Activated CD4-positive, CD25-positive, alpha-beta regulatory T cell treated with anti-CD3 and anti-CD28 coated beads, Interleukin-2, amount 50 U/mL, for 16 hours (primary cell): Measurements from ENCODE around the gene CFAP126.
"Not testable (repeated sequence)": the region's sequence is repeated elsewhere in the genome, so short reads cannot be mapped to it uniquely, and the experiment has no call there.

Experiments
- DNase-seq: peaks from one replicate; pipeline ENCODE4 v3.0.0-alpha.2; 2020; ENCODE audit warnings: low read depth, low spot score

The CFAP126 gene, protein sequence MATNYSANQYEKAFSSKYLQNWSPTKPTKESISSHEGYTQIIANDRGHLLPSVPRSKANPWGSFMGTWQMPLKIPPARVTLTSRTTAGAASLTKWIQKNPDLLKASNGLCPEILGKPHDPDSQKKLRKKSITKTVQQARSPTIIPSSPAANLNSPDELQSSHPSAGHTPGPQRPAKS

DNA sequence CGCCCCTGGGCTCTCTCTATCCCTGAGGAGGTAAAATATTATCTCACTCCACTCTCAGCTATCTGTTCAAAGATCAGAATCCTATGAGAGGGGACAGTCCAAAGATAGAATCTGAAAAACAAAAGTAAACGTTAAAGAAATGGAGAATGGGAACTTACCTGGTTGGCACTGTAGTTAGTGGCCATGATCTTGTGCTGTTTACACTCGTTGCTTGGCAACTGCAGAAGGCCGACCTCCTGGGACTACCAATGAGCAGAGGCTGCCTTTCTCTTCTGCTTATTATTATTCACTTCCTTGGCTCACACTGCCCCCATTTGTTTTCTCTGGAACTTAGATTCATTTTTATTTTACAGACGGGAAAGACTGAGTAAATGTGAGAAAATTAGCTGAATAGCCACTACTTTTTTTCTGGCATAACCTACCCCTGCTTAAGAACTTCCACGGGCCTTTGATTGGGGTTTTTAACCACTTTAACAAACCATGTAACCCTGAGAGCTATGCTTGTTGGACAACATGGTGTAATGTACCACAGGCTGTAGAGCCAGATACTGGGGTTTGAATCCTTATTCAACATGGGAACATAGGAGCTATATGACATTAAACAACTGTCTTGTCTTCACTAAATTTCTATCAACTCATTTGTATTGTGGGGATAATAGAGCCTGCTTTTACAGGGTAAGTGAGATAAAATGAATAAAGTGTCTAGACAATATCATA is at the start of gene CFAP126:
Gene CFAP126, minus strand, starts transcription at position 193 of the 717 bp plus-strand sequence. Its CDS starts 8 bp downstream, at position 185.
- DNase-seq: no peak

DNA sequence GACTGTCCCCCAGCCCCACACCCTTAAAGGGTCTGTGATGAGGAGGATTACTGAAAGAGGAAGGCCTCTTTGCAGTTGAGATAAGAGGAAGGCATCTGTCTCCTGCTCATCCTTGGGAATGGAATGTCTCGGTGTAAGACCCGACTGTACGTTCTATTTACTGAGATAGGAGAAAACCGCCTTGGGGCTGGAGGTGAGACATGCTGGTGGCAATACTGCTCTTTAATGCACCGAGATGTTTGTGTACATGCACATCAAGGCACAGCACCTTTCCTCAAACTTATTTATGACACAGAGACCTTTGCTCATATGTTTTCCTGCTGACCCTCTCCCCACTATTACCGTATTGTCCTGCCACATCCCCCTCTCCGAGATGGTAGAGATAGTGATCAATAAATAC is 45.4 kb upstream of the CFAP126 start:
- DNase-seq: not testable (repeated sequence)

DNA sequence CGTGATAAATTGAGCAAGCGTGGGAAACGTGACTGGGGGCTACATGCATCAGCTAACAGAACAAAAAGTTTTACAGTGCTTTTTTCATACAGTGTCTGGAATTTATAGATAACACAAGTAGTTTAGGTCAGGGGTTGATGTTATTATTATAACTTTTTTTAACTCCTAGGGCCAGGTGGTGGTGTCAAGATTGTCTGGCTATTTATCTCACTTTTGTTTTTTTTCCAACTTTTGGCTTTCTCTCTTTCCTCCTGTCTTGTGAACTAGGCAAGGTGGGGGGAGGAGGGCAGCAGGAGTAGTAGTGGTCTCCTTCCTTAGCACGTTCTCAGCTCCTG is 42.9 kb upstream of the CFAP126 start:
- not testable (repeated sequence) for DNase-seq

DNA sequence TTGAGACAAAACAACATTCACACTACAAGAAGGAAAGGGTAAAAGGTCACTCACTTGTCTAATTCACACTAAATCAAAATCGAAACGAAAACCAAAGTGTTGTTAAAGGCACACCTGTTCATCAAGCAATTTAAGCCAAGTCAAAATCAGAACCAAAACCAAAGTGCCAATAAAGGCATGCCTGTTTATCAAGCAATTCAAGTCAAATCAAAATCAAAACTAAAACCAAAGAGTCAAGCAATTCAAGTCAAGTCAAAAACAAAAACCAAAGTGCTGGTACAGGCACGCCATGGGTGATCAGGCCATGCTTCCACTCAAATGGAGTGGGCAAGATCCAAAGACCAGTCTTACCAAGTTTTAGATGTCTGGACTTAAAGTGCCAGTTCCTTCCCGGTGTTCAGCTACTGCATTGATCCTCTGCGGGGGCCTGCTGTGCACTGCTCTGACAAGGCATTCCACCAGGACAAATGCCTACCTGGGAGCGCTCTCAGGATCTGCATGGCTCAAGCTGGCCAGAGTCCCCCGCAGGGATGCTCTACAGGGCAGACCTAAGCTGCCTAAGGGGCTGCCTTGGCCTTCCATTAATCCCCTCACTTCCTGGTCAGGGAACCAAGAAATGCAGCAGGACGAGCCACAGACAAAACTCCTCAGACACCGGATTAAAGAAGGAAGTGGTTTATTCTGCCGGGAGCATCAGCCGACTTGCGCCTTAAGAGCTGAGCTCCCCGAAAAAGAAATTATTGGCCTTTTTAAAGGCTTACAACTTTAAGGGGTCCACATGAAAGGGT is 42.4 kb upstream of the CFAP126 start:
- not testable (repeated sequence) for DNase-seq

DNA sequence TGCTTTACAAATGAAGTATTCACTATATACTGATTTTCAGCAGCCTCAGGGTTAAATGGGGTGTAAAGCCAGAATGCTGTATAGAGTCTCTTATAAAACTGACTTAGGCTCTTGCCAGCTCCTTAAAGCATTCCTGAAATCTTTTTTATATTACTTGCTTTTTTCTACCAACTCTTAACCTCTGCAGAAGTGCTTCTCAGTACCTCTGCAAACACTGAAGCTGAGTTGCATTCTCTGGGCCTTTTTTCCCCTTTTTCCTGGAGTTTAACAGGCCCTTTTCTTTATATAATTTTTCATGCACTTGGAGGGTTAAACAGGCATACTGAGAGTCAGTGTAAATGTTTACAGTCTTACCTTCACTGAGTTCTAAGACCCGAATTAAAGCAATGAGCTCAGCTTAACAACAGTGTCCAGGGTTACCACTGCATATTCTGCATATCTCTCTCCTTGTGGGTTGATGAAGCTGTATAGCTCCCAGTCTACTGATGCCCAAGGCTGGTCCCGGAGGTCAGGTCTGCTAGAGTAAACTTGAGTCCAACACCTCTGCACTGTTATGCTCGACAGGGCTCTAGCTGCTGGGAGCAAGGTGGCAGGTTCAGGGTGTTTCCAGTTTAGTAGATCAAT is 40.9 kb upstream of the CFAP126 start:
- no peak for DNase-seq

DNA sequence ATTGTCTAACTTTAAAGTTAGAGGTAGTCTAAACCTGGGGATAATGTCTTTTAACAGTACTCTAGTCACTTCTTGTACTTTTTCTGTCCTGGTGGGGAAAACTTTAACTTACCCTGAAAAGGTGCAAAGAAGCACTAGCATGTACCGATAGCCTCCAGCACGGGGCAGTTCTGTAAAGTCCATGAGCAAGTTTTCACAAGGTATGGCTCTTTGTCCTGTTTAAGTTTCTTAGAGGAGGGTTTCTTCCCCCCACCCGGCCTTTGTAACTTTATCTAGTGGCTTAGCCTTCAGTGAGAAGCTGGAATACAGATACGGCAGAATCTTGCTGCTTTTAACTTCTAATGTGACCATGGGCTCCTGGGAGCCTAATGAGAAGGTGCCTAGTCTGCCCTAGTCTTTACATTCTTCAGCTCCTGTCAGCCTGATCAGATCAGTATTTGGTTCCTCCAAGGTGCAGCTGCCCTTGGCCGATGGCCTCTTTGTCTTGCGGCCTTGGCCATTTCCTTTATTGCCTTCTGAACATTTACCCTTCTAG is 39.8 kb upstream of the CFAP126 start:
- DNase-seq: no peak

DNA sequence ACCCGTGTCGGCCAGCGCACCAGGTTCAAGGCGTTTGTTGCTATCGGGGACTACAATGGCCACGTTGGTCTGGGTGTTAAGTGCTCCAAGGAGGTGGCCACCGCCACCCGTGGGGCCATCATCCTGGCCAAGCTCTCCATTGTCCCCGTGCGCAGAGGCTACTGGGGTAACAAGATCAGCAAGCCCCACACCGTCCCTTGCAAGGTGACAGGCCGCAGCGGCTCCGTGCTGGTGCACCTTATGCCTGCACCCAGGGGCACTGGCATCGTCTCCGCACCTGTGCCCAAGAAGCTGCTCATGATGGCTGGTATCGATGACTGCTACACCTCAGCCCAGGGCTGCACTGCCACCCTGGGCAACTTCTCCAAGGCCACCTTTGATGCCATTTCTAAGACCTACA is 38.9 kb upstream of the CFAP126 start:
- not testable (repeated sequence) for DNase-seq

DNA sequence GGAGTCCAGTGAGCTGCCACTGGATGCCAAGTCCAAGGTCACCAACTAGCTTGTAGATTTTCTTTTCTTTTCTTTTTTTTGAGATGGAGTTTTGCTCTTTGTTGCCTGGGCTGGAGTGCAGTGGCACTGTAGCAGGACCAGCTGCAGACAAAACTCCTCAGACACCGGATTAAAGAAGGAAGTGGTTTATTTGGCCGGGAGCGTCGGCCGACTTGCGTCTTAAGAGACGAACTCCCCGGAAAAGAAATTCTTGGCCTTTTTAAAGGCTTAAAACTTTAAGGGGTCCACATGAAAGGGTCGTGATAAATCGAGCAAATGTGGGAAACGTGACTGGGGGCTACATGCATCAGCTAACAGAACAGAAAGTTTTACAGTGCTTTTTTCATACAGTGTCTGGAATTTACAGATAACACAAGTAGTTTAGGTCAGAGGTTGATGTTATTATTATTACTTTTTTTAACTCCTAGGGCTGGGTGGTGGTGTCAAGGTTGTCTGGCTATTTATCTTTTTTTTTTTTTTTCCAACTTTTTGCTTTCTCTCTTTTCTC is 36.4 kb upstream of the CFAP126 start:
- no peak for DNase-seq

DNA sequence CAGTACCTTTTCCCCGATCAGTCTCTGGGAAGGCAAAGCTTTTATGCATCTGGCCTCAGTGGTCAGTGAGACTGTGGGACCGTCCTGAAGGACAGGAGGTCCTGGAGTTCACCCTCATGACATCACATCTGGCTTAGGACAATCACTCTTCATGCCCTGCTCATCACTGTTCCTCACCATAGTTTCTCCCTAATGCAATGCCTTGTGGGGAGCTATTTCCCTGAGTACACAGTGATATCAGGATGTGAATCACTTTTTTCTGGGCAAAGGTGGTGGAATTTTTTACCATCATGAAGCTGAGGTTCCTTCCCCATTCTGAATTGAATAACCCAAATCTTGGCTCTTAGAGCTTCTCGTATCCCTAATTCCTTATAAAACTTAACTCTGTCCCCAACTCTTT is 34.8 kb upstream of the CFAP126 start:
- no peak for DNase-seq

DNA sequence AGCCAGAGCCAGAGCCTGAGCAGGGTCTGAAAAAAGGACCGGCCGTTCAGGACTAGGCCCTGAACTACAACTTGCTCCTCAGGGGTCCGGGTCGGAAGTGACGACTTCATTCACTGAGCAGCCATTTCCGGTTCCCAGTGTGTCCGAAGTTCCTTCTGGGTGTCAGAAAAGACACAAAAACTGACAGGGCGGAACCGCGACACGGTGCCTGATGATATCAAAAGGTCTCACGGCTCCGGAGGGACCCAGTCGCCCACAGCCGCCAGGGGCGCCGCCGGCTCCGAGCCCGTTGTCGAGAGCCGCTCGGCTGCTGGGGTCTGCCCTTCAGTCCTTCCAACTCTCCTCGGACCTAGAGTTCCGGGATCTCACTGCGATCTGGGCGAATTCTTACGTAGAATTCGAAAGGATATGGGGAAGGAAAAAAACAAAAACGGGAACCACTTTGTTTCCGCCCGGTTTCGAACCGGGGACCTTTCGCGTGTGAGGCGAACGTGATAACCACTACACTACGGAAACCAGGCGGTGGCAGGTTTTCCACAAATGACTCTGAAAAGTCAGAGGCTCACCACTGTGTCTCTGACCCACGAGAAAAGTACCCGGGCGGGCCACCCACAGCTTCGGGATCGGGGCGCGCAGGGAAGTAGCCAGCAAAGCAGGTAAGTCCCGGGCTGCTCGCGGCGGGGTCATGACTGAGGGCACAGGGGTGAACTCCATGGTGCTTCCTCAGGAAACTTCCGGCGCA is 31.8 kb upstream of the CFAP126 start:
- DNase-seq: peak; percentile 90

DNA sequence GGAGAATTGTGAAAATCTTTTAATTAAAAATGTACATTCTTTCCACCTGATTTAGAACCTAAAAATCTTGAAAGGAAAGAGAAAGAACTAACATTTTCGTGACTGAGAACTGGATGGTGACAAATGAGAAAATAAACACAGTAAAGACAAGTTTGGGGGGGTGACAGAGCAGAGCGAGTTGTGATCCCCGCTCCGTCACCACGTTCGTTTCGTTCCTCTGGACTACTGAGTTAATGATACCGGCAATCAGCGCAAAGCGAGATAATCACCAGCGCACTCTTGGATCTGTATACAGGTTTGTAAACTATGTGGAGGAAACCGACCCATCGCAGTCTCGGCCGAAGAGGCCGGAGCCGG is 31.2 kb upstream of the CFAP126 start:
- no peak for DNase-seq

DNA sequence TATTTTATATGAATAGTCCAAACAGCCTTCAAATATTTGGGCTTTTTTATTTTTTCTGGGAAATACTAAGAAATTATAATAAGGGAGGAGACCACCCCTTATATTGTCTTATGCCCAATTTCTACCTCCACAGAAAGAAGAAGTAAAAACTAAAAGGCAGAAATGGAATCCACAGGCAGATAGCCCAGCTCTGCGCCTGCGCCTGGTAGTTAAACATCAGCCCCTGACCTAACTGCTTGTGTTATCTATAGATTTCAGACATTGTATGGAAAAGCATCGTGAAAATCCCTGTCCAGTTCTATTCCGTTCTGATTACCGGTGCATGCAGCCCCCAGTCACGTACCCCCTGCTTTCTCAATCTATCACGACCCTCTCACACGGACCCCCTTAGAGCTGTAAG is 29.4 kb upstream of the CFAP126 start:
- not testable (repeated sequence) for DNase-seq

DNA sequence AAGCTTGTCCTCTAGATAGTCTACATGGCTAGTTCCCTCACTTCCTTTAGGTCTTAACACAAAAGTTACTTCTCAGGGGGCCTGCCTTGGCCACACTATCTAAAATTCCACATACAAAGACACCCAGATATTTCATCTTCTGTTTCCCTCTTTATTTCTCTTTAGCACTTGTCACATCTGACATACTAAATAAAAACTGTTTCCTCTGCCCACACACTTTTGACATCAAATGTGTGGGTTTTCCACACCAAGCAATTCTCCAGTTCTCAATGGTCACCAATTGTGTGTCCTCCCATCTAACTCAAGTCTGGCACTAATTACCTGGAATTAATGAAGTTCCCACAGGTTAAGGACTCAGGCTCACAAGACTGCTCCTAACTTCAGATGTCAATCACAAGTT is 25.5 kb upstream of the CFAP126 start:
- DNase-seq: no peak

DNA sequence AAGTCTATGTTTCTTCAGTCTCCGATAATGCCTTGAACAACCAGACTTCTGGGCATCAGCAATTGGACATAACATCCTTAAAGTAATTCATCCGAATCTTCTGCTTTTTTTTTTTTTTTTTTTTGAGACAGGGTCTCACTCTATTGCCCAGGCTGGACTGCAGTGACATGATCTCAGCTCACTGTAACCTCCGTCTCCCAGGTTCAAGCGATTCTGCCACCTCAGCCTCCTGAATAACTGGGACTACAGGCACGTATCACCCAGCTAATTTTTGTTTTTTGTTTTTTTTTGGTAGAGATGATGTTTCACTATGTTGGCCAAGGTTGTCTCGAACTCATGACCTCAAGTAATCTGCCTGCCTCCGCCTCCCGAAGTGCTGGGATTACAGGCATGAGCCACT is 23.9 kb upstream of the CFAP126 start:
- no peak for DNase-seq

DNA sequence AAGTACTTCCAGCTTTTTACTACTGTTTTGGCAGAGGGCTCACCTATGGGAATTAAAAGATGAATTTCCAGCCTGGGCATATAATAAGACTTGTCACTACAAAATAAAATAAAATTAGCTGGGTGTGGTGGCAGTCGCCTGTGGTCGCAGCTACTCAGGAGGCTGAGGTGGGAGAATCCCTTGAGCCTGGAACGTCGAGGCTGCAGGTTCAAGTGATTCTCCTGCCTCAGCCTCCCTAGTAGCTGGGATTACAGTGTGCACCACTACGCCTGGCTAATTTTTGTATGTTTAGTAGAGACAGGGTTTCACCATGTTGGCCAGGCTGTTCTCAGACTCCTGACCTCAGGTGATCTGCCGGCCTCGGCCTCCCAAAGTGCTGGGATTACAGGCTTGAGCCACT is 23.5 kb upstream of the CFAP126 start:
- DNase-seq: not testable (repeated sequence)

DNA sequence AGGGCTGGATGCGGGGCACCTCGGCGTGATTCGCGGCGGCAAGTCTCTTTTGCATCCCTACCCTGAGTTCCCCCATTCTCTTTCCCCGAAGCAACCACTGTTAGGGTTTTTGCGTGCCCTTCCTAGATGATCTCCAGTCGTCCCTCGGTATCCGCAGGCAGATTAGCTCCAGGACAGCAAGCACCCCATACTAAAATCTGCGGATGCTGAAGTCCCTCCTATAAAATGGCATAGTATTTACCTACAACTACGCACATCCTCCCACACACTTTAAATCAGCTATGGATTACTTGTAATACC is 22.8 kb upstream of the CFAP126 start:
- DNase-seq: no peak

DNA sequence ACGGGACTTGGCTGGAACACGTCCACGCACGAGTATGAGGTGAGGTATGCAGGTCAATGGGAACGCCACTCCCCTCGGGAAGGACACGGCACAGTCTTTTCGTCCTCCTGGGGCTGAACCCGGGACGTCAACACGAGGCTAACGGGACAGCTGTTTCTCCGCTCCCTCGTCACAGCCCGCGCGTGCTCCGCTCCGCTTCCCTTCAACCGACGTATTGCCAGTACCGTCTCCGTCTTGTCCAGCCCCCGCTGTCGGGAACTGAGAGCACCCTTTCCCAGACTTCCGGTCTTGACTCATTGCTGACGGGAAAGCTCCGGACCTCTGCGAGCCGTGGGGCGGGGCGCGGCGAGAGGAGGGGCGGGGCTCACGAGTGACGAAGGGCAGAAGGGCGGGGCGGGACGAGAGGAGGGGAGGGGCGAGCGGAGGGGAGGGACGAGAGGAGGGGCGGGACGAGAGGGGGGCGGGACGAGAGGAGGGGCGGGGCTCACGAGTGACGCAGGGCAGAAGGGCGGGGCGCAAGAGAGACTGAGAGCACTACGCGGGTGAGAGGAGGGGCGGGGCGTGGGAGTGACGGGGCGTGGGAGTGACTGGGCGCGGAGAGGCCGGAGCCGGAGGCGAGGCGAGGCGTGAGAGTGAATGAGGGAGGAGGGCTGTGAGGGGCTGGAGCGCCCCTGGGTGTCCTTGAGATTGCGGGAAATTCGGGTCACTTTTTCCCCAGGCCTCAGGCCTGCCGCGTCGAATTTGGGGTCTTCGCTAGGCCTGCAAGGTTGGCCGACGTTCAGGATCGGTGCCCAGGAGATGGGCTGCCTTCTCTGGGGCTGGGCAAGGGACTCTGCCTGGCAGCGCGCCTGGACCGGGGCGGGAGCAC is 22.2 kb upstream of the CFAP126 start:
- peak; percentile 92 for DNase-seq

DNA sequence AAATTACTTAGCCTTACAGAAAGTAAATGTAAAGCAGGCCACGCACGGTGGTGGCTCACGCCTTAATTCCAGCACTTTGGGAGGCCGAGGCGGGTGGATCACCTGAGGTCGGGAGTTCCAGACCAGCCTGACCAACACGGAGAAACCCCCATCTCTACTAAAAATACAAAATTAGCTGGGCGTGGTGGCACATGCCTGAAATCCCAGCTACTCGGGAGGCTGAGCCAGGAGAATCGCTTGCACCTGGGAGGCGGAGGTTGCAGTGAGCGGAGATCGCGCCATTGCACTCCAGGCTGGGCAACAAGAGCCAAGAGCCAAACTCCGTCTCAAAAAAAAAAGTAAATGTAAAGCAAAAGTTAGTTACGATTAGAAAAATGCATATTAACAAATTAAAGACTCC is 21.5 kb upstream of the CFAP126 start:
- DNase-seq: not testable (repeated sequence)

DNA sequence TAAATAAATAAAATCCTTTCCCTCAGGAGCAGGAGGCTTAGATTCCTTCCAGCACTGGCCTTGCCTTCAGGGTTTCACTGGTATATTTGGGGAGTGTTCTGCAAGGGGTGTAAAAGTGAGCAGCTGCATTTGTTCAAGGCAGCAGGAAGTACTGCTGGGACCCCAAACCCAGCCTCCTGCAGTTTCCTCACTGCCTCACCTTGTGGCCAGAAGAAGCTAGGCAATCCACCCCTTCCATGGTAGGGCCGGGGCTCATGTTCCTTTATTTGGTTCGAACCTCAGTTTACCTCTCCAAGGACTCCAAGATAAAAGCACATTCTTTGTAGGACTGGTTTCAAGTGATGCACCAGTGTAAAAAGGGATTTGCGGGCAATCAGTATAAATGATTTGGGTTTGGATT is 21.0 kb upstream of the CFAP126 start:
- DNase-seq: no peak

DNA sequence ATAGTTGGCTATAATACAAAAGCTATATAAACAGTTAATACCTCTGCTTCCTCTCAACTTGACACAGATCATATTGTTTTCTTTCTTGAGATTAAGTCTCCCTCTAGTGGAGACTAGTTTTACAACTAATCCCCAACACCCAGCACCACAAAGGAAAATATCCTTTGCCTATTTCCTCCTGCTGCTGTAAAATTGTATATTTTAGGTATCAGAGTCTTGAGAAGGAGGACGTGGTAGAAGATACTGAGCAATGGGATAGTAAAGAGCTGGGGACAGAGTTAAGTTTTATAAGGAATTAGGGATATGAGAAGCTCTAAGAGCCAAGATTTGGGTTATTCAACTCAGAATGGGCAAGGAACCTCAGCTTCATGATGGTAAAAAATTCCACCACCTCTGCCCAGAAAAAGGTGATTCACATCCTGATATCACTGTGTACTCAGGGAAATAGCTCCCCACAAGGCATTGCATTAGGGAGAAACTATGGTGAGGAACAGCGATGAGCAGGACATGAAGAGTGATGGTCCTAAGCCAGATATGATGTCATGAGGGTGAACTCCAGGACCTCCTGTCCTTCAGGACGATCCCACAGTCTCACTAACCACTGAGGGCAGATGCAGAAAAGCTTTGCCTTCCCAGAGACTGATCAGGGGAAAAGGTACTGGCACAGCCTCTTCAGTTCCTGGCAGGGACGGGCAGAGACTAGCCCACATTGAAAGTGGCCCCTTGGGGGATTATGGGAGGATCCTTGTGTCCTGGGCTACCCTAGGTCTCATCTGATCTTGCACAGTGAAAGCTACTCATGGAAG is 14.7 kb upstream of the CFAP126 start:
- no peak for DNase-seq
